Heart left ventricle (tissue), 13 donors: ENCODE measurements around the gene MYH11.

Experiments
- CTCF ChIP-seq, 12 donors: fragments of 200-600 bp; sonication (generic) in 4 of 12; IDR thresholded peaks; one replicate each; pipeline versions ENCODE4 v1.5.0 to v1.8.0; 2018 to 2022; ENCODE audit warnings: antibody characterized with exemption in 12 of 12, mild to moderate bottlenecking in 5 of 12
- POLR2A ChIP-seq, 2 donors: fragments of 450-650 bp; IDR thresholded peaks; one replicate each; pipeline ENCODE4 v1.6.1; 2017; ENCODE audit warnings: antibody characterized with exemption in 2 of 2, mild to moderate bottlenecking in 2 of 2, moderate library complexity in 2 of 2
- donor health status: ischemic (EF 13 %, LVEDD 7.1; RV severe dilation, severe dysfunction).
- donor health status: DM: no; HTN: yes; CAD: no.
- donor health status: DM: no; HTN: no; CAD: no.
- donor health status: ischemic (EF 25% LVEDD 6.9; RV normal size, moderate dysfunction).
- donor health status: ischemic (EF 25% LVEDD 5.7; RV mildly dilated, moderate dysfunction).
- donor health status: ischemic (EF 35%, LVEDD 5.7; RV mildly dilated, moderate dysfunction).
- donor health status: nonischemic (EF 11% LVEDD 7.7; RV severe dilation, severe dysfunction).
- donor health status: DM: yes; HTN: yes; CAD: no.
- donor health status: PGD.
- donor health status: ischemic (EF 29% LVEDD 5.4; RV normal size, mild dysfunction).
- donor health status: nonischemic (EF 23%, LVEDD 6.1; RV moderate dilation, normal function).

GRCh38 chr16:15830832-15831451 lies 25.9 kb downstream of the MYH11 start:
- TF ChIP-seq CTCF (IDR thresholded peaks at IDR 0.05) (no peak), POLR2A (IDR thresholded peaks at IDR 0.05) (no peak)
